ENCODE data around the gene DNAJC1. TPM values are rescaled to one million over a fixed set of nuclear protein-coding genes. Genes with fewer than 3 reads are reported as not detected.
"Not testable (repeated sequence)": the region's sequence is repeated elsewhere in the genome, so short reads cannot be mapped to it uniquely, and the experiment has no call there.

Gene DNAJC1
- total RNA-seq, 5 donors from 2014 or later (not counting 1 experiment from before 2014, with no cell fraction given): 12.8 to 23.1 (median 16.7) TPM

DNA sequence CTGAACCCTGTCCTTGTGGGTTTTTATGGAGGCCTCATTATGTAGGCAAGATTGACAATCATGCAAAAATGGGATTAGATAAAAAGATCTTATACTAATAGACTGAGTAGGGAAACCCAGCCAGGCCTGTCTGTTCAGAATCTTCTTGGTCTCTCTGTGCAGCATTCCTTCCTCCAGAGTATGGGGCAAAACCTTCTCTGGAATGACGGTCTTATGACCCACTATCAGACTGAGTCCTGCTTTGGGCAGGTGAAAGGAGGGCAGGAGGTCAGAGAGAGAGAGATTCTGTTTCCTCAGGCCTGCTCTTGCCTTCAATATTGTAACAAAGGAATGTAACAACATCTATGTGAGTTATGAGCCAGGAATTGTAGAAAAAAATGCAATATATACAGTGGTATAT is 182.6 kb downstream of the DNAJC1 start:
- DNase-seq (no peak), ATAC-seq (replicated peaks in 1 of 4) (no peak)
- H3K4me1 Mint-ChIP-seq: no peaks in the 10 kb centered on the region
- Histone ChIP-seq H3K27ac (ENCODE audit: low read length) (no peak overlapping the region), H3K4me1 (ENCODE audit: control insufficient read depth in 1 of 2, extremely low read depth in 1 of 2, insufficient read depth in 2 of 2, low read length in 2 of 2) (no peaks in the 10 kb centered on the region), H3K27me3 (replicated peaks in 1 of 2; ENCODE audit: control insufficient read depth in 2 of 2, extremely low read depth in 1 of 2, insufficient read depth in 2 of 2, low read length in 1 of 2) (no peaks in the 10 kb centered on the region), H3K9me3 (no peaks in the 10 kb centered on the region), H3K4me3 (ENCODE audit: control insufficient read depth in 1 of 2, extremely low read depth in 1 of 2, low read length in 1 of 2) (no peak overlapping the region), H3K36me3 (ENCODE audit: control insufficient read depth in 2 of 2, extremely low read depth in 1 of 2, insufficient read depth in 1 of 2, low read length in 1 of 2) (no peaks in the 10 kb centered on the region)
- H3K9me3 Mint-ChIP-seq: peaks cover 6 to 18% (median 11%) of the 10 kb centered on the region in 3 donors
- H3K27me3 Mint-ChIP-seq: no peaks in the 10 kb centered on the region
- no peak overlapping the region for H3K27ac Mint-ChIP-seq
- ChIA-PET POLR2A (no interaction called here), CTCF (interaction anchor here in 1 of 2 donors (0.7 kb wide), 1 partner anchor 57 kb away, joined by 5 read pairs; no protein-coding TSS in a partner anchor)
- H3K4me3 Mint-ChIP-seq: no peak overlapping the region
- no CpG with 5 or more reads among the region's 1 CpG for WGBS (ENCODE audit: insufficient coverage)
- H3K36me3 Mint-ChIP-seq: peaks cover 33% of the 10 kb centered on the region

DNA sequence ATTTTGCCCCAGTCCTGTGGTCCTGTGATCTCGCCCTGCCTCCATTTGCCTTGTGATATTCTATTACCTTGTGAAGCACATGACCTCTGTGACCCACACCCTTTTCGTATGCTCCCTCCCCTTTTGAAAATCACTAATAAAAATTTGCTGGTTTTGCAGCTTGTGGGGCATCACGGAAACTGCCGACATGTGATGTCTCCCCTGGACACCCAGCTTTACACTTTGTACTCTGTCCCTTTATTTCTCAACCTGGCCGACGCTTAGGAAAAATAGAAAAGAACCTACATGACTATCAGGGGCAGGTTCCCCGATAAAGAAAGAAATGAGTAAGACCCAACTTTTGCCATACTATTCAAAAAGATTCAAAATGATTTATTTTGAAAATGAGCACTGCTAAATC is 185.1 kb downstream of the DNAJC1 start:
- 100% methylated on average over 1 of the region's 7 CpGs for WGBS (ENCODE audit: insufficient coverage)
- H3K27ac ChIP-seq (ENCODE audit: low read length); CTCF ChIA-PET; H3K4me3 ChIP-seq (ENCODE audit: control insufficient read depth in 1 of 2, extremely low read depth in 1 of 2, low read length in 1 of 2); H3K27me3 Mint-ChIP-seq; DNase-seq; ATAC-seq (replicated peaks in 1 of 4); H3K4me1 ChIP-seq (ENCODE audit: control insufficient read depth in 1 of 2, extremely low read depth in 1 of 2, insufficient read depth in 2 of 2, low read length in 2 of 2); H3K4me3 Mint-ChIP-seq; H3K9me3 ChIP-seq; H3K36me3 ChIP-seq (ENCODE audit: control insufficient read depth in 2 of 2, extremely low read depth in 1 of 2, insufficient read depth in 1 of 2, low read length in 1 of 2); H3K9me3 Mint-ChIP-seq; H3K27ac Mint-ChIP-seq; H3K27me3 ChIP-seq (replicated peaks in 1 of 2; ENCODE audit: control insufficient read depth in 2 of 2, extremely low read depth in 1 of 2, insufficient read depth in 2 of 2, low read length in 1 of 2); POLR2A ChIA-PET; H3K4me1 Mint-ChIP-seq: not testable (repeated sequence)
- peaks cover 26% of the 10 kb centered on the region for H3K36me3 Mint-ChIP-seq

DNA sequence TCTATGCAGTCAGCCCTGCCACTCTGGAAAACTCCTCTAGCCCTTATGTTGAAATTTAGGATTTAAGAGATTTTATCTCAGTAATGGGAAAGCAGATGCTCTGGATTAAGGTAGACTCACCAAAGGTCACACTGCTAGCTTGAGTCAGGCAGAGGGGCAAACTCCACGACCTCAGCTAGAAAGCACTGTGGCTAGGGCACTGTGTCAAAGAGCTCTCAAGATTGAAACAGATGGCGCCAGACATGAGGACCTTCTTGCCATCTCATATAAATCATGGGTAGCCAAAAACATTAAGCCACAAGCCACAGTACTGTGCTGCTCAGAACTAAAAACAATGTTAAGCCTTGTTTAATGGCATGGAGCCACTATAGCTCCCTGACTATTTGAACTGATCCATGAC is 188.7 kb downstream of the DNAJC1 start:
- Histone ChIP-seq H3K9me3 (no peaks in the 10 kb centered on the region), H3K36me3 (ENCODE audit: control insufficient read depth in 2 of 2, extremely low read depth in 1 of 2, insufficient read depth in 1 of 2, low read length in 1 of 2) (no peaks in the 10 kb centered on the region), H3K27me3 (replicated peaks in 1 of 2; ENCODE audit: control insufficient read depth in 2 of 2, extremely low read depth in 1 of 2, insufficient read depth in 2 of 2, low read length in 1 of 2) (no peaks in the 10 kb centered on the region), H3K27ac (ENCODE audit: low read length) (no peak overlapping the region), H3K4me3 (ENCODE audit: control insufficient read depth in 1 of 2, extremely low read depth in 1 of 2, low read length in 1 of 2) (no peak overlapping the region), H3K4me1 (ENCODE audit: control insufficient read depth in 1 of 2, extremely low read depth in 1 of 2, insufficient read depth in 2 of 2, low read length in 2 of 2) (no peaks in the 10 kb centered on the region)
- Mint-ChIP-seq H3K4me3 (no peak overlapping the region), H3K27ac (no peak overlapping the region), H3K36me3 (peaks cover 20% of the 10 kb centered on the region), H3K9me3 (peaks cover 0 to 6% (median 3%) of the 10 kb centered on the region in 3 donors), H3K27me3 (no peaks in the 10 kb centered on the region), H3K4me1 (no peaks in the 10 kb centered on the region)
- ChIA-PET CTCF (interaction anchor here in 1 of 2 donors (0.7 kb wide), 1 partner anchor 23 kb away, joined by 4 read pairs; no protein-coding TSS in a partner anchor), POLR2A (no interaction called here)
- no peak for ATAC-seq (replicated peaks in 1 of 4)
- 100% methylated on average over 2 of the region's 2 CpGs for WGBS (ENCODE audit: insufficient coverage)
- no peak for DNase-seq

DNA sequence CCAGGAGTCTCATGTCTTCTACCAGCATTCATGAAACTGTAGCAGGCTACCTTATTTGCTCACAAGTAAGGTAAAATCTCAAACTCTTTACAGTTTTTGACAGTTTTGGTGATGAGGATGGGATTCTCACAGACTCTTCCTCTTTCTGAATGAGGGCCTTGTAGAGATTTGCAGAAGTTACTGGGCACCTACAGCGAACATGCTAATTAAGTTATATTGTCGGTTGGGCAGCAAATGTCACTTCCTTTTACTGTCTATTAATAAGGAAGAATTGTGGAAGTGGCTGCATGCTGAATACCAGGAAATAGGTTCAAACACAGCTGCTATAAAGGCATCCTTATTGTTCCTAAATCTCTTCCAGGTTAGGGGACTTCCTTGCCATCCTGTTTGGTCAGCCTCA is 189.6 kb downstream of the DNAJC1 start:
- ChIA-PET POLR2A (no interaction called here), CTCF (interaction anchor here in 1 of 2 donors (1.1 kb wide), 1 partner anchor 10 kb away, joined by 3 read pairs; no protein-coding TSS in a partner anchor)
- H3K36me3 Mint-ChIP-seq: peaks cover 20% of the 10 kb centered on the region
- H3K4me1 Mint-ChIP-seq: no peaks in the 10 kb centered on the region
- DNase-seq (no peak), ATAC-seq (replicated peaks in 1 of 4) (no peak)
- Histone ChIP-seq H3K4me3 (ENCODE audit: control insufficient read depth in 1 of 2, extremely low read depth in 1 of 2, low read length in 1 of 2) (no peak overlapping the region), H3K27ac (ENCODE audit: low read length) (no peak overlapping the region), H3K4me1 (ENCODE audit: control insufficient read depth in 1 of 2, extremely low read depth in 1 of 2, insufficient read depth in 2 of 2, low read length in 2 of 2) (no peaks in the 10 kb centered on the region), H3K36me3 (ENCODE audit: control insufficient read depth in 2 of 2, extremely low read depth in 1 of 2, insufficient read depth in 1 of 2, low read length in 1 of 2) (no peaks in the 10 kb centered on the region), H3K9me3 (no peaks in the 10 kb centered on the region), H3K27me3 (replicated peaks in 1 of 2; ENCODE audit: control insufficient read depth in 2 of 2, extremely low read depth in 1 of 2, insufficient read depth in 2 of 2, low read length in 1 of 2) (no peaks in the 10 kb centered on the region)
- H3K27ac Mint-ChIP-seq: no peak overlapping the region
- H3K9me3 Mint-ChIP-seq: peaks cover 0 to 6% (median 3%) of the 10 kb centered on the region in 3 donors
- no CpG with 5 or more reads among the region's 2 CpGs for WGBS (ENCODE audit: insufficient coverage)
- H3K27me3 Mint-ChIP-seq: no peaks in the 10 kb centered on the region
- no peak overlapping the region for H3K4me3 Mint-ChIP-seq

DNA sequence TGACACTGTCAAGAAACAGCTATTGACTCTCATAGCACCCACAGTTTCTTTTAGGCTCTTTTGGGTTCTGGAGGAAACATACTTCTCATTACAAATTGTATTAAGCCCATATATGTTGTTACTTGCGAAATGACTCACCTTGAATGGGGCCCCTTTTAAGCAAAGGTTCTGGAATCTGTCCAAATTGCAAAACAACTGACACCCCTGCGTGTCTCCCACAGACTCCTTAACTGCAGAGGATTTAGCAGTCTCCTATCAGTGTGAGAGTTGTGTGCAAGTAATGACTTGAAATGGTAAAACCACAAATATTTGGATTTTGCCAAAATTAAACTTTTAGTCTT is 192.3 kb downstream of the DNAJC1 start:
- ChIA-PET CTCF (no interaction called here), POLR2A (no interaction called here)
- ATAC-seq (replicated peaks in 1 of 4): no peak

DNA sequence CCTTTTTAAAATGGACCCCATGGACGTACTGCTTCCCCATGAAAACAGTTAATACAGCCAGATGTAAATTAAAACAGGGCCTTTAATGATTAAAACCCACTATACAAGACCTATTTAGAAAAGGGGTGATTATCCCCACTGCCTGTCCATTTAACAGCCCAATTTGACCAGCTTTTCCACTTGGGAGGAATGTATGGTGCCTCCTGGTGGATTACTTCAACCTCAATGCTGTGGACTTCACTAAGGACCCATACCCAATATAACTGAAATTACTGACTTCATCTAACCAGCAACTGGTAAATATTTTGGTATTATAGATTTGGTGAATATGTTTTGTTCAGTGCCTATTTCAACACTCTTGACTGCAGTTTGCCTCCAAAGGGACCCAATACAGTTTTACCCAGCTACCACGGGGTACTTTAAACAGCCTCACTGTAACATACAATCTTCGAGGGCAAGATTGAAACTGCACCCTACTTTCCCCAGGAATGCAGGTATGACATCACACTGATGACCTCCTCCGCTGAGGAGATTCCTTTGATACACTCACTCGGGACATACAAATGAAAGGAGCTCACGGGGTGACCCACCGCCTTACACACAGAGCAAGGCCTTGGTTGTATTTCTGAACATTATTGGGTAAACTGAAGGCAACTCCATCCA is 192.8 kb downstream of the DNAJC1 start:
- CTCF ChIA-PET: no interaction called here
- no peaks in the 10 kb centered on the region for H3K27me3 Mint-ChIP-seq

More for the DNA sequence above, 192.3 kb downstream of the DNAJC1 start:
- Mint-ChIP-seq H3K27ac (no peak overlapping the region), H3K36me3 (peaks cover 11% of the 10 kb centered on the region), H3K4me3 (no peak overlapping the region), H3K9me3 (peaks cover 0 to 4% (median 0%) of the 10 kb centered on the region in 3 donors), H3K4me1 (no peaks in the 10 kb centered on the region), H3K27me3 (no peaks in the 10 kb centered on the region)
- no peak for DNase-seq
- Histone ChIP-seq H3K27me3 (replicated peaks in 1 of 2; ENCODE audit: control insufficient read depth in 2 of 2, extremely low read depth in 1 of 2, insufficient read depth in 2 of 2, low read length in 1 of 2) (no peaks in the 10 kb centered on the region), H3K4me3 (ENCODE audit: control insufficient read depth in 1 of 2, extremely low read depth in 1 of 2, low read length in 1 of 2) (no peak overlapping the region), H3K9me3 (no peaks in the 10 kb centered on the region), H3K4me1 (ENCODE audit: control insufficient read depth in 1 of 2, extremely low read depth in 1 of 2, insufficient read depth in 2 of 2, low read length in 2 of 2) (no peaks in the 10 kb centered on the region), H3K27ac (ENCODE audit: low read length) (no peak overlapping the region), H3K36me3 (ENCODE audit: control insufficient read depth in 2 of 2, extremely low read depth in 1 of 2, insufficient read depth in 1 of 2, low read length in 1 of 2) (no peaks in the 10 kb centered on the region)
- no CpG with 5 or more reads among the region's 2 CpGs for WGBS (ENCODE audit: insufficient coverage)

More for the DNA sequence above, 192.8 kb downstream of the DNAJC1 start:
- POLR2A ChIA-PET: no interaction called here
- no peaks in the 10 kb centered on the region for H3K4me1 Mint-ChIP-seq
- Histone ChIP-seq H3K9me3 (no peaks in the 10 kb centered on the region), H3K4me1 (ENCODE audit: control insufficient read depth in 1 of 2, extremely low read depth in 1 of 2, insufficient read depth in 2 of 2, low read length in 2 of 2) (no peaks in the 10 kb centered on the region), H3K4me3 (ENCODE audit: control insufficient read depth in 1 of 2, extremely low read depth in 1 of 2, low read length in 1 of 2) (no peak overlapping the region), H3K36me3 (ENCODE audit: control insufficient read depth in 2 of 2, extremely low read depth in 1 of 2, insufficient read depth in 1 of 2, low read length in 1 of 2) (no peaks in the 10 kb centered on the region), H3K27ac (ENCODE audit: low read length) (no peak overlapping the region), H3K27me3 (replicated peaks in 1 of 2; ENCODE audit: control insufficient read depth in 2 of 2, extremely low read depth in 1 of 2, insufficient read depth in 2 of 2, low read length in 1 of 2) (no peaks in the 10 kb centered on the region)
- DNase-seq (no peak), ATAC-seq (replicated peaks in 1 of 4) (no peak)
- H3K4me3 Mint-ChIP-seq: no peak overlapping the region
- no peak overlapping the region for H3K27ac Mint-ChIP-seq
- H3K9me3 Mint-ChIP-seq: peaks cover 0 to 4% (median 0%) of the 10 kb centered on the region in 3 donors
- 96% methylated on average over 3 of the region's 7 CpGs for WGBS (ENCODE audit: insufficient coverage)
- H3K36me3 Mint-ChIP-seq: peaks cover 13% of the 10 kb centered on the region

All from T-cell (primary cell).